SK-N-SH (cell line): ENCODE results near the gene PLEKHG1. TPM values are rescaled to one million over a fixed set of nuclear protein-coding genes. Genes with fewer than 3 reads are reported as not detected.

Source experiments
- CTCF ChIA-PET: fragments of 300-600, 350-600 bp; formaldehyde crosslinking; extraction: SDS; loops from one replicate; lab custom pipeline; 2021; lab: Yijun Ruan, JAX
- POLR2A ChIA-PET: fragments of 350-600 bp; sonication (Branson Sonifier 250); formaldehyde crosslinking; extraction: SDS; loops from one replicate; lab custom pipeline; 2020; ENCODE audit warnings: antibody characterized with exemption, inconsistent platforms; lab: Yijun Ruan, JAX
- DNase-seq: peaks from one replicate; pipeline ENCODE4 v3.0.0; 2012
- H2AFZ ChIP-seq: fragments of 200-600 bp; sonication (generic); 2 replicates; pipeline ENCODE4 v1.8.1; 2016; ENCODE audit warnings: antibody characterized with exemption, mild to moderate bottlenecking, low read depth
- H3F3A ChIP-seq: fragments of 200-600 bp; sonication (generic); replicated peaks from 2 replicates; pipeline ENCODE3; 2016; ENCODE audit warnings: antibody characterized with exemption, mild to moderate bottlenecking; ENCODE audit not compliant: insufficient read depth
- H3K27ac ChIP-seq, 2 experiments: fragments of 200-500 bp in 1 of 2; fragments of 200-600 bp in 1 of 2; sonication (Bioruptor generic) in 1 of 2; sonication (generic), shearing (Covaris generic) in 1 of 2; 2 replicates each; pipeline versions ENCODE4 v1.5.1 to v1.6.1; 2014 to 2016; ENCODE audit warnings: low read depth in 2 of 2, inconsistent platforms in 1 of 2, low read length in 1 of 2, mild to moderate bottlenecking in 1 of 2, mixed read lengths in 1 of 2
- H3K27me3 ChIP-seq: fragments of 200-600 bp; sonication (generic), shearing (Covaris generic); 2 replicates; pipeline ENCODE4 v1.6.1; 2016; ENCODE audit warnings: mixed run types; ENCODE audit not compliant: insufficient read depth
- H3K36me3 ChIP-seq, 2 experiments: fragments of 200-500 bp in 1 of 2; fragments of 200-600 bp in 1 of 2; sonication (Bioruptor generic) in 1 of 2; sonication (generic) in 1 of 2; replicated peaks in 1 of 2; 2 replicates each; pipeline versions ENCODE3 to v1.5.1; 2014 to 2016; ENCODE audit warnings: low read length in 1 of 2, mild to moderate bottlenecking in 1 of 2; ENCODE audit not compliant: insufficient read depth in 2 of 2, control insufficient read depth in 1 of 2
- H3K4me1 ChIP-seq, 2 experiments: fragments of 200-500 bp in 1 of 2; fragments of 200-600 bp in 1 of 2; sonication (Bioruptor generic) in 1 of 2; sonication (generic), shearing (Covaris generic) in 1 of 2; 2 replicates each; pipeline versions ENCODE4 v1.5.1 to v1.6.1; 2014 to 2016; ENCODE audit warnings: low read depth in 1 of 2, low read length in 1 of 2, mixed run types in 1 of 2; ENCODE audit not compliant: insufficient read depth in 2 of 2, control insufficient read depth in 1 of 2
- H3K4me2 ChIP-seq: fragments of 200-600 bp; sonication (generic), shearing (Covaris generic); 2 replicates; pipeline ENCODE4 v1.6.1; 2017; ENCODE audit warnings: mixed run types
- H3K4me3 ChIP-seq, 2 experiments: fragments of 200-500 bp in 1 of 2; fragments of 200-600 bp in 1 of 2; sonication (Bioruptor generic) in 1 of 2; sonication (generic), shearing (Covaris generic) in 1 of 2; 2 replicates each; pipeline versions ENCODE4 v1.5.1 to v1.8.1; 2014 to 2016; ENCODE audit warnings: low read depth in 2 of 2, inconsistent platforms in 1 of 2, low read length in 1 of 2, mild to moderate bottlenecking in 1 of 2, mixed read lengths in 1 of 2, moderate library complexity in 1 of 2
- H3K79me2 ChIP-seq: fragments of 200-600 bp; sonication (generic); 2 replicates; pipeline ENCODE4 v1.8.1; 2017; ENCODE audit warnings: mild to moderate bottlenecking; ENCODE audit not compliant: insufficient read depth
- H3K9ac ChIP-seq: fragments of 200-600 bp; sonication (generic); 2 replicates; pipeline ENCODE4 v1.6.1; 2017; ENCODE audit warnings: mixed run types
- H3K9me2 ChIP-seq: fragments of 200-600 bp; sonication (generic); 2 replicates; pipeline ENCODE4 v1.6.1; 2017; ENCODE audit warnings: mixed run types
- H3K9me3 ChIP-seq: fragments of 200-600 bp; sonication (generic); 2 replicates; pipeline ENCODE4 v1.6.1; 2017; ENCODE audit warnings: mixed run types, mild to moderate bottlenecking, moderate library complexity
- H4K20me1 ChIP-seq: fragments of 200-600 bp; sonication (generic); 2 replicates; pipeline ENCODE4 v1.6.1; 2017; ENCODE audit warnings: mild to moderate bottlenecking, mixed run types; ENCODE audit not compliant: insufficient read depth
- CHD2 ChIP-seq: fragments of 150-350 bp; IDR thresholded peaks from 2 replicates; pipeline ENCODE4 v1.6.1; 2018; ENCODE audit warnings: low read length; ENCODE audit not compliant: partially characterized antibody
- ELF1 ChIP-seq: IDR thresholded peaks from 2 replicates; pipeline ENCODE4 v1.4.0; 2012
- FOXJ3 ChIP-seq: sonication (generic); formaldehyde crosslinking; IDR thresholded peaks from 2 replicates; pipeline ENCODE4 v1.5.1; 2020; ENCODE audit warnings: mild to moderate bottlenecking, missing genetic modification reagents
- FOXM1 ChIP-seq: IDR thresholded peaks from 2 replicates; pipeline ENCODE4 v1.4.0; 2012; ENCODE audit warnings: low read depth, mild to moderate bottlenecking
- GABPA ChIP-seq: IDR thresholded peaks from 2 replicates; pipeline ENCODE4 v1.4.0; 2012; ENCODE audit warnings: low read depth, mild to moderate bottlenecking
- MEF2A ChIP-seq: IDR thresholded peaks from 2 replicates; pipeline ENCODE4 v1.4.0; 2012; ENCODE audit warnings: low read depth, borderline replicate concordance
- MXI1 ChIP-seq: IDR thresholded peaks from 2 replicates; pipeline ENCODE4 v1.6.1; 2012; ENCODE audit warnings: mild to moderate bottlenecking, low read depth, low read length, improper control_type of control experiment
- NFIC ChIP-seq: IDR thresholded peaks from 2 replicates; pipeline ENCODE4 v1.4.0; 2012; ENCODE audit warnings: borderline replicate concordance
- POLR2AphosphoS5 ChIP-seq: IDR thresholded peaks from 2 replicates; pipeline ENCODE4 v1.6.1; 2012; ENCODE audit warnings: low read depth, low read length
- RFX5 ChIP-seq: IDR thresholded peaks from 2 replicates; pipeline ENCODE4 v1.6.1; 2012; ENCODE audit warnings: mild to moderate bottlenecking, improper control_type of control experiment, low read length
- RXRA ChIP-seq: IDR thresholded peaks from 2 replicates; pipeline ENCODE4 v1.4.0; 2012; ENCODE audit warnings: low read depth, mild to moderate bottlenecking, borderline replicate concordance
- SMC3 ChIP-seq: IDR thresholded peaks from 2 replicates; pipeline ENCODE4 v1.6.1; 2012; ENCODE audit warnings: low read depth, low read length, improper control_type of control experiment
- TCF12 ChIP-seq: IDR thresholded peaks from 2 replicates; pipeline ENCODE4 v1.4.0; 2012
- TEAD4 ChIP-seq: IDR thresholded peaks from 2 replicates; pipeline ENCODE4 v1.4.0; 2012; ENCODE audit warnings: mild to moderate bottlenecking, borderline replicate concordance; ENCODE audit not compliant: insufficient read depth
- YY1 ChIP-seq: IDR thresholded peaks from 2 replicates; pipeline ENCODE4 v1.4.0; 2012; ENCODE audit warnings: low read depth, mild to moderate bottlenecking
- WGBS: methylation state at CpG from one replicate; pipeline ENCODE4 v1.1.6; 2017; ENCODE audit warnings: low lambda C conversion rate; 5-methylcytosine and 5-hydroxymethylcytosine counted together
- polyA plus RNA-seq, 3 experiments: library from polyadenylated mRNA; depleted of rRNA; stranded (reverse); fragments of >200 nt; gene quantifications; 2 replicates each; pipeline ENCODE4 v1.2.3, GENCODE V29; 2012
- TF ChIP-seq, protein P1 (sequence below): IDR thresholded peaks from 2 replicates; pipeline ENCODE4 v1.4.0; 2012; ENCODE audit warnings: low read depth
- TF ChIP-seq, protein P2 (sequence below): fragments of 150-350 bp; IDR thresholded peaks from 2 replicates; pipeline ENCODE4 v1.6.1; 2016; ENCODE audit warnings: mild to moderate bottlenecking, low read depth, low read length
- TF ChIP-seq, protein P3 (sequence below): IDR thresholded peaks from 2 replicates; pipeline ENCODE4; 2012

Gene PLEKHG1
- polyA plus RNA-seq, 1 of the 3 experiments (the other 2 are of a cell fraction): 0.02 TPM

DNA sequence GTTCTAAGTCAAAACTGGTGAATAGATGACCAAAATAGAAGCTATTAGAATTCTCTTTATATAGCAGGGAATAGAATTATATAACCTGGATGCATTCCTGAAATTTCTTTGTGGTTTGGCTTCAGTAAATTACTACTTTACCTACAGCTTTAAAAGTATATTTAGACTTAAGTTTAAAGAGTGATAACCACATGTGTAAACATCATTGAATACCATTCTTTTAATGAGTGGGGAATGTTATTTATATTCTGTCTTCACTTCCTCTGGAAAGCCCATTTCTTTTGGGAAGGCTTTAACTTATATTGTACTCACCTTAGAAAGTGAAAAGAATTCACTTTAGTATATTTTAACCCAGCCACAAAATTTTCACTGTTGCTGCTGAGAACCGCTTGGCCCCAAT lies 39.1 kb downstream of the PLEKHG1 start:
- no peak overlapping the region for H3K4me3 ChIP-seq
- no peak for TF ChIP-seq NFIC
- no peak for TF ChIP-seq MXI1
- TF ChIP-seq FOXM1: no peak
- TF ChIP-seq, protein P1, sequence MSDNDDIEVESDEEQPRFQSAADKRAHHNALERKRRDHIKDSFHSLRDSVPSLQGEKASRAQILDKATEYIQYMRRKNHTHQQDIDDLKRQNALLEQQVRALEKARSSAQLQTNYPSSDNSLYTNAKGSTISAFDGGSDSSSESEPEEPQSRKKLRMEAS: no peak
- no peak for TF ChIP-seq TCF12
- TF ChIP-seq, protein P2, sequence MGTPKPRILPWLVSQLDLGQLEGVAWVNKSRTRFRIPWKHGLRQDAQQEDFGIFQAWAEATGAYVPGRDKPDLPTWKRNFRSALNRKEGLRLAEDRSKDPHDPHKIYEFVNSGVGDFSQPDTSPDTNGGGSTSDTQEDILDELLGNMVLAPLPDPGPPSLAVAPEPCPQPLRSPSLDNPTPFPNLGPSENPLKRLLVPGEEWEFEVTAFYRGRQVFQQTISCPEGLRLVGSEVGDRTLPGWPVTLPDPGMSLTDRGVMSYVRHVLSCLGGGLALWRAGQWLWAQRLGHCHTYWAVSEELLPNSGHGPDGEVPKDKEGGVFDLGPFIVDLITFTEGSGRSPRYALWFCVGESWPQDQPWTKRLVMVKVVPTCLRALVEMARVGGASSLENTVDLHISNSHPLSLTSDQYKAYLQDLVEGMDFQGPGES: no peak
- TF ChIP-seq ELF1: no peak
- TF ChIP-seq, protein P3, sequence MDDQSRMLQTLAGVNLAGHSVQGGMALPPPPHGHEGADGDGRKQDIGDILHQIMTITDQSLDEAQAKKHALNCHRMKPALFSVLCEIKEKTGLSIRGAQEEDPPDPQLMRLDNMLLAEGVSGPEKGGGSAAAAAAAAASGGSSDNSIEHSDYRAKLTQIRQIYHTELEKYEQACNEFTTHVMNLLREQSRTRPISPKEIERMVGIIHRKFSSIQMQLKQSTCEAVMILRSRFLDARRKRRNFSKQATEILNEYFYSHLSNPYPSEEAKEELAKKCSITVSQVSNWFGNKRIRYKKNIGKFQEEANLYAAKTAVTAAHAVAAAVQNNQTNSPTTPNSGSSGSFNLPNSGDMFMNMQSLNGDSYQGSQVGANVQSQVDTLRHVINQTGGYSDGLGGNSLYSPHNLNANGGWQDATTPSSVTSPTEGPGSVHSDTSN: no peak
- no peak for TF ChIP-seq YY1
- TF ChIP-seq SMC3: no peak
- TF ChIP-seq GABPA: no peak
- no peak for TF ChIP-seq MEF2A
- TF ChIP-seq CHD2: no peak
- no peak for TF ChIP-seq RFX5
- TF ChIP-seq FOXJ3: no peak
- TF ChIP-seq POLR2AphosphoS5: no peak
- no peak overlapping the region for H3K27ac ChIP-seq
- POLR2A ChIA-PET: no interaction called here
- H3K4me1 ChIP-seq: no peaks in the 10 kb centered on the region
- H4K20me1 ChIP-seq: no peaks in the 10 kb centered on the region
- H3F3A ChIP-seq: no peaks in the 10 kb centered on the region
- 32% methylated on average over 1 of the region's 1 CpG for WGBS
- no peaks in the 10 kb centered on the region for H3K9me2 ChIP-seq
- no peak overlapping the region for H3K9ac ChIP-seq
- H3K79me2 ChIP-seq: no peaks in the 10 kb centered on the region
- no peak overlapping the region for H3K4me2 ChIP-seq
- H2AFZ ChIP-seq: no peak overlapping the region
- CTCF ChIA-PET: interaction anchor here (0.6 to 1.4 kb wide), 2 partner anchors 47 to 123 kb away, joined by 3 to 4 read pairs; no protein-coding TSS in a partner anchor
- H3K36me3 ChIP-seq: no peaks in the 10 kb centered on the region
- no peaks in the 10 kb centered on the region for H3K9me3 ChIP-seq
- H3K27me3 ChIP-seq: no peaks in the 10 kb centered on the region
- no peak for DNase-seq

DNA sequence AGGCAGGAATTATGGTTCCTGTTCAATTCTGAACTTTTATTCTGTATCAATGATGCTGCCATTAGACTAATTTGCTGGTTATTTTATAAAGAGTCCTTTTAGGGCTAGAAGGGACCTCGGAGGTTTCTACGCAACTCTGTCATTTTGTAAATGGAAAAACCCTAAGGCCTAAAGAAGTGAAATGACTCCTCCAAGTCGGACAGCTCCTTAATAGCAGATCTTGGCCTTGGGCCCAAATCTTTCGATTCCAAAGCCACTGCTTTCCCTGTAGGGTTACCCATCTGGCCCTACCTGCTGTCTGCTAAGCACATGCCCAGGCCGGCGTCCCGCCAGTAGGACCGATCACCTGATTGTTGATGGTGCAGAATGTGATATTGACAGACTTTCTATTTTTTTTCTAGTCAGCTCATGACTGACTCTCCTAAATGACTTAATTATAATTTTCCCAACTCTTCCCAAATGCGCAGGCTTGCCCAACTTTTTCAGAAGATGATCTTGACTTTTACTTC lies 40.2 kb downstream of the PLEKHG1 start:
- no peaks in the 10 kb centered on the region for H3K79me2 ChIP-seq
- ChIA-PET POLR2A (no interaction called here), CTCF (no interaction called here)
- no peaks in the 10 kb centered on the region for H3F3A ChIP-seq
- WGBS: 42% methylated on average over 8 of the region's 9 CpGs
- H3K4me1 ChIP-seq: no peaks in the 10 kb centered on the region
- H3K9me3 ChIP-seq: no peaks in the 10 kb centered on the region
- DNase-seq: no peak
- H2AFZ ChIP-seq: no peak overlapping the region
- no peaks in the 10 kb centered on the region for H3K36me3 ChIP-seq
- no peaks in the 10 kb centered on the region for H3K9me2 ChIP-seq
- TF ChIP-seq TCF12 (no peak), RXRA (no peak), TEAD4 (no peak)
- H3K4me2 ChIP-seq: no peak overlapping the region
- H3K4me3 ChIP-seq: no peak overlapping the region
- H3K27me3 ChIP-seq: no peaks in the 10 kb centered on the region
- H3K27ac ChIP-seq: no peak overlapping the region
- no peak overlapping the region for H3K9ac ChIP-seq
- no peaks in the 10 kb centered on the region for H4K20me1 ChIP-seq
